GM21528 (cell line): ENCODE data around the gene TXNRD2.
"Not testable (repeated sequence)": the region's sequence is repeated elsewhere in the genome, so short reads cannot be mapped to it uniquely, and the experiment has no call there.

Experiments used
- ATAC-seq: cut with Tn5 transposase; IDR thresholded peaks from one replicate; pipeline ENCODE4 v1.9.1; 2021; ENCODE audit warnings: mild to moderate bottlenecking, moderate library complexity; ENCODE audit not compliant: unreplicated experiment, low FRiP score

TXNRD2 gene

GRCh38 chr22:19955241-19956128 is 13.9 kb upstream of the TXNRD2 start:
- ATAC-seq: no peak

DNA sequence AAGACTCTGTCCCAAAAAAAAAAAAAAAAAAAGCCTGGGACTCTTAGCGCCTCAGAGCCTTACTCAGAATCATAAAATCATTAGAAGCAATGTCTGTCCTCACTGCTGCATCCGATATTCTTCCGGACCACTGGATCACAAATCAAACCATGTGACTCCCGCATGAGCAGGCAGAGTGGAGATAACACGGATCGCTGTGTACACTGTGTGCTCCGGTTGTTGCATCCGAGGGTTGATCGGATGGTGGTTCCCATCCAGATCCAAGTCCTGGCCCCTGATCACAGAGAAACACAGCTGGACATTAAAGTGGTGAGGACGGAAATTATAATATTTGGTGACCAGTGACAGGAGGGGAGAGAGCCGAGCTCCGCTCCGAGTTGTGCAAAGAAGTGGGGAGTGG is 9.7 kb upstream of the TXNRD2 start:
- ATAC-seq: no peak

GRCh38 chr22:19948057-19948760 is 6.6 kb upstream of the TXNRD2 start:
- ATAC-seq: no peak

- ATAC-seq: no peak
These were observed 1.7 kb upstream of the TXNRD2 start for GRCh38 chr22:19943082-19944026.

GRCh38 chr22:19942157-19943081 is 801 bp upstream of the TXNRD2 start:
- ATAC-seq: no peak

- ATAC-seq: no peak
These were observed 868 bp downstream of the TXNRD2 start for GRCh38 chr22:19940536-19941364.

- ATAC-seq: no peak
These were observed 3.8 kb downstream of the TXNRD2 start for GRCh38 chr22:19937616-19938473.

DNA sequence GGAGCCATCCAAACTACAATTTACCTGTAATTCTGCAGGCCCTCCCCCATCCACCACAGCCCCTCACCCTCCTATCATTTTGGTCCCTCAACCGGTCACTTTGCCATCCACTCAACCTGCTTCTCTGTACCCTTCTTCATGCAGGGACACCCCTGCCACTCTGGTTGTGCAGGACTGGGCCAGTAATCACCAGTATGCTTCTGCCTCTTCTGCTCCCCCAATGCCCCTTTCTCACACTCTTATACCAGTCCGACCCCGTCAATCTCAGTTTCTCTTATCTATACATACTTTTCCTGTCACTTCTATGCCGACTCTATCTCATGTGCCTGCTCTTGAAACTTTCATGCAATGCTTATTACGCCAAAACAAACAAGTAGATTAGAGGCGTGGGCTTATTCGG is 5.1 kb downstream of the TXNRD2 start:
- no peak for ATAC-seq

GRCh38 chr22:19935123-19935718 is 6.4 kb downstream of the TXNRD2 start:
- ATAC-seq: not testable (repeated sequence)

DNA sequence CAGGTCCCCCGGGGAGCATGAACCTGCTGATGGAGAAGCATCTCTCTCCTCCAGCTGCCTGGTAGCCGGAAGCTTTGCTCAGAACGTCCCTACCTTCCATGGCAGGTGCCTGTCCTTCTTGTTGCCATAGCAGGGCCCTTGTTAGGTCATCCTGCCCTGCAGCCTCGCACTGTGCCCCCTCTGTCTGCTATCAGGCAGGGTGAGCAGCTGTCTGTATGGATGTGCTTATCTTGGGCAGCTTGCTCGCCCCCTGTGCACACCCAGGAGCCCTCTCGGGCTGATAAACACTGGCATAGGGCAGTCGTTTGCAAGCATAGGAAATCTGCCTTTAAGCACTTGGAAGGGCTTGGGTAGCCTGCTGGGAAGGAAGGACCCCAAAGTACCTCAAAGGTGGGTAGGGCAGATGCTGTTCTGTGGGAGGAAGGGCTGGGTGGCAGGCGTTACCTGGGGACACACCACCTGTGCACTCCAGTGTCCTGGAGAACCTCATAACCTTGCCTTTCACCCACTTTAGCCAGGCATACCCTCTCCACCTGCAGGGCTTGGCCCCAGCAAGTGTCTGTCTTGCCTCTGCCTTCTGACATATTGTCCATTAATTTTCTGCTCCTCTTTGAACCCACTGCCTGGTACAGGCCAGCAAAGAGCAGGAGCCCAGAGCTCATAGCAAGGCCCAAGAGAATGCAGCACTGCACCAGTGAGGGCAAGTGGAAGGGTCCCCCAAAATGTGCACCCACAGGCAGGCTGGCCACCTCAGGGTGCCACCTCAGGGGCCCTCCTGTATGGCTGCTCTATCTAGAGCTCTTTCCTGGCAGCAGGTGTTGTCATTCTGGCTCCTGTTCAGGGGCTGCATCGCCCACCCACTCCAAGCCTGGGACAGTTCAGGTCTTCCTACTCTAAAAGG is 8.0 kb downstream of the TXNRD2 start:
- no peak for ATAC-seq

GRCh38 chr22:19932367-19933206 is 9.0 kb downstream of the TXNRD2 start:
- ATAC-seq: no peak

DNA sequence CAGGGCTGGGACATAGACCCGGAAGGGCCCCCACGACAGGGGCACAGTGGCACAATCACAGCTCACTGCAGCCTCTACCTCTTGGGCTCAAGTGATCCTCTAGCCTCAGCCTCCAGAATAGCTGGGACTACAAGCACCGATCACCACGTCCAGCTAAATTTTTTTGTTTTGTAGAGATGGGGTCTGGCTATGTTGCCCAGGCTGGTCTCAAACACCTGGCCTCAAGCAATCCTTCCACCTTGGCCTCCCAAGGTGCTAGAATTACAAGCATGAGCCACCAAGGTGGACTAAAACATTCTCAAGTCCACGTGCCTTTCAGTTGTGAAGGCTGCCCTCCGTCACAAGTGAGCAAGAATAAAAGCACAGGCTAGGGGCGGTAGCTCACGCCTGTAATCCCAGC is 10.1 kb downstream of the TXNRD2 start:
- no peak for ATAC-seq

DNA sequence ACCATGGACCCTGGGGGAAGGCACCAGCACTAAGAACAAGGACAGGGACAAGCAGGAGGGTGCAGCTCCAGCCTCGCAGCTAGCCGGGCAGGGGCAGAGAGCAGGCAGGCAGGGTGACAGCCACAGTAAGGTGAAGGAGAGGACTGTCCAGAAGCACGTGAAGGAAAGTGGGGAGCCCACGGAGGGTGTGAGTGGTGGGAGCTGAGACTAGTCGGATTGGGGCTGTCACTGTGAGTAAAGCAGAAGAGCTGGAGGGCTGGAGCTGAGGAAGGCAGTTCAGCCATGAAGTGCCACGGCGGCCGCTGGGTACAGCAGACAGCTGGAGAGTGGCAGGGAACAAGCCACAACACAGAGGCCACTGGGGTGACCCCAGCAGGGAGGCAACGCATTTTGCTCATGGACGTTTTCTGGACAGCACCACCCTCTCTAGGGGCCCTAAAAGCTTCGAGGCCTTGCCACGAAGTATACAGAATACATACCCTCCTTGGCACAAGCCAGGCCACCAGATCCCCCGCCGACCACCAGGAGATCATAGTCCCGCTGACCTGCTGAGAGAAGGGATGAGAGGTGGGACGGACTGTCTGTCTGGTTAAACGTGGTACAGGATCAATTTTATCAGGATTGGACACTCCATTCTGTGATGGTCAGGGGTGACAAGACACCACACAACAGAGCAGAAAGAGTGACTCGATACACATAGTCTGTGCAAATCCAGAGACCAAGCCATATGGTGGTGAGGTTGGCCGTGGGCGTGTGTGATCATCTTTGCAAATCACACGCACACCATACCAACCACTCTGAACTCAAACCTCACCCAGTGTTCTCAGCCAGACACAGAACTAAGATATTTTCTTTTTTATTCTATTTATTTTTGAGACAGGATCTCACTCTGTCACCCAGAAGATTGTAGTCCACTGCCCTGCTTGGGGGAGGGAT is 10.8 kb downstream of the TXNRD2 start:
- no peak for ATAC-seq
